ENCODE results near the gene RXRA. TPM values are rescaled to one million over a fixed set of nuclear protein-coding genes. Genes with fewer than 3 reads are reported as not detected.

Gene RXRA
- total and polyA plus RNA-seq, 2 of the 13 experiments (the other 11 are each of a cell fraction or from before 2014, with no cell fraction given): 18.9 to 29.2 TPM

DNA sequence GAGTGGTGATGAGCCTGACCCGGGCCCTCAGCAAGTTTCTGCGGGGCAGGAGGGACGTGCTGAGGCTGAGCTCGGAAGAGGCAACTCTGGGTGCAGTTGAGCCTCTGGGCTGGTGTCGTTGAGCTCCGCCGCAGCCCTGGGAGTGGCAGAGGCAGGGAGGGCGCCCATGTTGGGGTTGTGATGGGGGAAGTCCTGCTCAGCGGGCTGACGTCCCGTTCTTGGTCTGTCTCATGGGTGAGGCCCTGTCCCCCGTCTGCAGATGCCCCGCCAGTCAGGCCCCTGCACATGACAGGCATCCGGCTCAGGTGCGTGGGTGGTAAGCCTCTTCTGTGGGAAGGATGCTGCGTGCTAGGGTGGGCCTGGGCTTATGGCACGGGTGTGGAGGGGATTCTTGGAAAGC lies 64.3 kb downstream of the RXRA start:
- DNase-seq (ENCODE audit: low spot score) (no peak), FAIRE-seq (no peak), ATAC-seq (no peak)
- Histone ChIP-seq H3K36me3 (replicated peaks in 1 of 2; ENCODE audit: control insufficient read depth in 1 of 2, insufficient read depth in 2 of 2, low read length in 2 of 2) (no peaks in the 10 kb centered on the region), H3K27me3 (ENCODE audit: control insufficient read depth in 1 of 2, insufficient read depth in 2 of 2, low read length in 2 of 2) (no peaks in the 10 kb centered on the region), H4K20me1 (ENCODE audit: insufficient read depth, low read length) (peaks cover 79% of the 10 kb centered on the region), H3K9me3 (ENCODE audit: low read length) (no peaks in the 10 kb centered on the region), H3K27ac (ENCODE audit: extremely low read length, insufficient read depth, low read length) (no peak overlapping the region), H3K4me3 (replicated peaks in 1 of 3; ENCODE audit: insufficient read depth in 1 of 3, low read depth in 2 of 3, low read length in 3 of 3) (no peak overlapping the region), H3K9ac (ENCODE audit: insufficient read depth, low read depth, low read length) (no peak overlapping the region), H3K79me2 (ENCODE audit: insufficient read depth, low read length) (peaks cover 64% of the 10 kb centered on the region), H2AFZ (ENCODE audit: low read length) (no peak overlapping the region), H3K4me1 (ENCODE audit: insufficient read depth, low read length) (peaks cover 26% of the 10 kb centered on the region), H3K4me2 (ENCODE audit: low read depth, low read length) (no peak overlapping the region)
- ChIA-PET POLR2A (no interaction called here), CTCF (ENCODE audit: low intra/inter-chr PET ratio, low total read pairs) (no interaction called here)
- 95% methylated on average over 3 of the region's 17 CpGs for WGBS (ENCODE audit: low lambda C conversion rate)
- no TSS peak for BruUV-seq (replicated peaks)
- intact Hi-C loops (cut with micrococcal nuclease; ENCODE audit: unreplicated experiment) (no loop called here), in situ Hi-C loops (cut with HindIII; ENCODE audit: extremely low pct_ligation_motif_present, low pct_unique_long_range_greater_than_20kb) (no loop called here)
- TF ChIP-seq SNRNP70 (IDR thresholded peaks at IDR 0.05; ENCODE audit: low read depth, low read length): no peak
- peak; percentile 21 for TF ChIP-seq HNRNPLL (IDR thresholded peaks at IDR 0.05; ENCODE audit: low read depth, low read length, poor library complexity, severe bottlenecking)

DNA sequence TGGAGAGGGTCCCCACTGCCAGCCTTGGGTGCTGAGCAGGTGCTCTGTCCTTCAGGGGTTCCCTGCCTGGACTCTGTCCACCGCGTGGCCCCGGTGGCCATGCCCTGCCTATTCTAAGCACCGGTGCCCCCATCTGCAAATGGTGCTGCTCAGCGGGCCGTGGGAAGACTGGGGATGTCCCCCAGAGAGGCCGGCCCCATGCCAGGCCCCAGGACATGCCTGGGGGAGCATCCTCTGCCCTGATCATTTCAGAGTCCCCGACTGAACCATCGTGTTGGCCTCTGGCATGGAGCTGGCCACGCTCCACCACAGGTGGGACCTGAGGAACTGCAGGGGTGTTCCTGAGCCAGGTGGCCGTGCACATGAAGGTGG lies 64.7 kb downstream of the RXRA start:
- H3K4me2 ChIP-seq (ENCODE audit: low read depth, low read length): no peak overlapping the region
- peaks cover 83% of the 10 kb centered on the region for H4K20me1 ChIP-seq (ENCODE audit: insufficient read depth, low read length)
- no peak overlapping the region for H3K4me3 ChIP-seq (replicated peaks in 1 of 3; ENCODE audit: insufficient read depth in 1 of 3, low read depth in 2 of 3, low read length in 3 of 3)
- CTCF ChIA-PET (ENCODE audit: low intra/inter-chr PET ratio, low total read pairs): no interaction called here
- POLR2A ChIA-PET: no interaction called here
- no peak overlapping the region for H3K27ac ChIP-seq (ENCODE audit: extremely low read length, insufficient read depth, low read length)
- peaks cover 64% of the 10 kb centered on the region for H3K79me2 ChIP-seq (ENCODE audit: insufficient read depth, low read length)
- no peaks in the 10 kb centered on the region for H3K36me3 ChIP-seq (replicated peaks in 1 of 2; ENCODE audit: control insufficient read depth in 1 of 2, insufficient read depth in 2 of 2, low read length in 2 of 2)
- in situ Hi-C loops (cut with HindIII; ENCODE audit: extremely low pct_ligation_motif_present, low pct_unique_long_range_greater_than_20kb): no loop called here
- H3K9me3 ChIP-seq (ENCODE audit: low read length): no peaks in the 10 kb centered on the region
- WGBS (ENCODE audit: low lambda C conversion rate): 92% methylated on average over 8 of the region's 11 CpGs
- TF ChIP-seq NR1H2 (CRISPR knock-in tag; IDR thresholded peaks at IDR 0.05; ENCODE audit: borderline replicate concordance, low read depth) (no peak), HNRNPLL (IDR thresholded peaks at IDR 0.05; ENCODE audit: low read depth, low read length, poor library complexity, severe bottlenecking) (peak; percentile 20), AGO2 (optimal IDR thresholded peaks at IDR 0.05; ENCODE audit: low read depth, low read length) (no peak), MXI1 (IDR thresholded peaks at IDR 0.05; ENCODE audit: borderline replicate concordance, low read depth, low read length) (no peak)
- peaks cover 26% of the 10 kb centered on the region for H3K4me1 ChIP-seq (ENCODE audit: insufficient read depth, low read length)
- DNase-seq (ENCODE audit: low spot score) (no peak), FAIRE-seq (no peak), ATAC-seq (no peak)
- no peak overlapping the region for H3K9ac ChIP-seq (ENCODE audit: insufficient read depth, low read depth, low read length)
- no peaks in the 10 kb centered on the region for H3K27me3 ChIP-seq (ENCODE audit: control insufficient read depth in 1 of 2, insufficient read depth in 2 of 2, low read length in 2 of 2)
- no TSS peak for BruUV-seq (replicated peaks)
- no peak overlapping the region for H2AFZ ChIP-seq (ENCODE audit: low read length)
- intact Hi-C loops (cut with micrococcal nuclease; ENCODE audit: unreplicated experiment): no loop called here
